Measurements from ENCODE around the gene PPTC7.
"Not testable (repeated sequence)": the region's sequence is repeated elsewhere in the genome, so short reads cannot be mapped to it uniquely, and the experiment has no call there.

The PPTC7 gene

DNA sequence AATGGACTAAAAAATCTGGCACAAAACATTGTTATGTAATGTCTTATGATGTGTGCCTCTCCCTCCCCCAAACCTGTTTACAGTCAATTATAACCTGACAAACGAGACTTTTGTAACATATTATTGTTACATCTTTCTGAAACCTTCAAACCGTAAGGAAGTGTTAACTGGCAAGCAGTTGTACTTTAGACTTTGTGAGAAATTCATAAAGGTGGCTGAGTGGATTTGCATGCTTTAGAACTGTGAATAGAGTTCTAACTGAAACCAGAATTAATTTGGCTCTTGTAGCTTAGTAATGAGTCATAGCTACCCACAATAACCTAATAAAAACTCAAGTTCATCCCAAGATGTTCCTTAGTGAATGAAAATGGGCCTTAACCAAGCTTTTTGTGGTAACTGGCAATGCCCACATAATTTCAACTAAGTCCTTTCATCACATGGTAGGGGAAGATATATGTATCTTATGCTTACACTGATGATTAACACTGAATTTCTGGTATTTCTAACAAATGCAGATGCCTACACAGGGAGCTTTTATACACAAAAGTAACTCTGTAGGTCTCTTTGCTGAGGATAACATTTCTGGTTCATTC lies 51.3 kb downstream of the PPTC7 start:
- ChIA-PET POLR2A (interaction anchor here (0.6 kb wide), 1 partner anchor 52 kb away, joined by 3 read pairs; no protein-coding TSS in a partner anchor), CTCF (no interaction called here)

DNA sequence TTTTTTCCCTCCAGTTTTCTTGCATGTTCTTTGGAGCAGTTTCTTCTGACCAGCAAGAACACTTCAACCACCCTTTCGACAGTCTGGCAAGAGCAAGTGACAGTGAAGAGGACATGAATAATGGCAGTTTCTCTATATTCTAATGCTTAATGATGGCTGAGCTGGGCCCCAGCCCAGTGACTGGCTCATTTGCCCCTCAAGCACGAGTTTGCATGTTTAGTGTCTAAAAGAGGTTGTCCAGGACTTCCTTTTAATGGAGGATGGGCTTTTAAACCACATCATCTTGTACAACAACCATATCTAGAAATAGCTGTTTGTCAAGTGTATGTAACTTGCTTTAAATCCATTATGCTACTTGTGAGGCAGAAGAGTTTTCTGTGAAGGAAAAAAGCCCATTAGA lies 52.6 kb downstream of the PPTC7 start:
- ChIA-PET CTCF (no interaction called here), POLR2A (no interaction called here)
- no peak for DNase-seq (ENCODE audit: extremely low spot score)
- no peak for TF ChIP-seq NFRKB (IDR thresholded peaks at IDR 0.05)
- TF ChIP-seq SP1 (IDR thresholded peaks at IDR 0.05), result no peak
- TF ChIP-seq CTBP1 (IDR thresholded peaks at IDR 0.05; ENCODE audit: borderline replicate concordance), result no peak
- no peak for TF ChIP-seq SUZ12 (IDR thresholded peaks at IDR 0.05)
- TF ChIP-seq BHLHE40 (IDR thresholded peaks at IDR 0.05; ENCODE audit: borderline replicate concordance), result no peak
- no peak for TF ChIP-seq LEF1 (IDR thresholded peaks at IDR 0.05; ENCODE audit: borderline replicate concordance)
- no peak for TF ChIP-seq ELF4 (IDR thresholded peaks at IDR 0.05)
- no peak for TF ChIP-seq ARNT (IDR thresholded peaks at IDR 0.05)
- no peak for TF ChIP-seq L3MBTL2 (conservative IDR thresholded peaks at IDR 0.05)
- TF ChIP-seq HDGF (IDR thresholded peaks at IDR 0.05; ENCODE audit: borderline replicate concordance), result no peak
- no peak for TF ChIP-seq FOXA1 (IDR thresholded peaks at IDR 0.05)
- no peak for TF ChIP-seq TARDBP (IDR thresholded peaks at IDR 0.05)
- TF ChIP-seq, protein P1, sequence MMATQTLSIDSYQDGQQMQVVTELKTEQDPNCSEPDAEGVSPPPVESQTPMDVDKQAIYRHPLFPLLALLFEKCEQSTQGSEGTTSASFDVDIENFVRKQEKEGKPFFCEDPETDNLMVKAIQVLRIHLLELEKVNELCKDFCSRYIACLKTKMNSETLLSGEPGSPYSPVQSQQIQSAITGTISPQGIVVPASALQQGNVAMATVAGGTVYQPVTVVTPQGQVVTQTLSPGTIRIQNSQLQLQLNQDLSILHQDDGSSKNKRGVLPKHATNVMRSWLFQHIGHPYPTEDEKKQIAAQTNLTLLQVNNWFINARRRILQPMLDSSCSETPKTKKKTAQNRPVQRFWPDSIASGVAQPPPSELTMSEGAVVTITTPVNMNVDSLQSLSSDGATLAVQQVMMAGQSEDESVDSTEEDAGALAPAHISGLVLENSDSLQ (IDR thresholded peaks at IDR 0.05), result no peak
- no peak for TF ChIP-seq FOXM1 (IDR thresholded peaks at IDR 0.05; ENCODE audit: borderline replicate concordance)
- no peak for TF ChIP-seq ZNF384 (IDR thresholded peaks at IDR 0.05)
- TF ChIP-seq FOXK2 (IDR thresholded peaks at IDR 0.05), result no peak

More for the DNA sequence above, 51.3 kb downstream of the PPTC7 start:
- DNase-seq (ENCODE audit: extremely low spot score), result no peak
- TF ChIP-seq HDGF (IDR thresholded peaks at IDR 0.05; ENCODE audit: borderline replicate concordance) (no peak), ZNF384 (IDR thresholded peaks at IDR 0.05) (no peak), NFRKB (IDR thresholded peaks at IDR 0.05) (no peak), FOXM1 (IDR thresholded peaks at IDR 0.05; ENCODE audit: borderline replicate concordance) (no peak), ARNT (IDR thresholded peaks at IDR 0.05) (no peak), SP1 (IDR thresholded peaks at IDR 0.05) (no peak), FOXK2 (IDR thresholded peaks at IDR 0.05) (no peak), LEF1 (IDR thresholded peaks at IDR 0.05; ENCODE audit: borderline replicate concordance) (no peak), ELF4 (IDR thresholded peaks at IDR 0.05) (no peak)
- TF ChIP-seq, protein P1 (IDR thresholded peaks at IDR 0.05), result no peak

DNA sequence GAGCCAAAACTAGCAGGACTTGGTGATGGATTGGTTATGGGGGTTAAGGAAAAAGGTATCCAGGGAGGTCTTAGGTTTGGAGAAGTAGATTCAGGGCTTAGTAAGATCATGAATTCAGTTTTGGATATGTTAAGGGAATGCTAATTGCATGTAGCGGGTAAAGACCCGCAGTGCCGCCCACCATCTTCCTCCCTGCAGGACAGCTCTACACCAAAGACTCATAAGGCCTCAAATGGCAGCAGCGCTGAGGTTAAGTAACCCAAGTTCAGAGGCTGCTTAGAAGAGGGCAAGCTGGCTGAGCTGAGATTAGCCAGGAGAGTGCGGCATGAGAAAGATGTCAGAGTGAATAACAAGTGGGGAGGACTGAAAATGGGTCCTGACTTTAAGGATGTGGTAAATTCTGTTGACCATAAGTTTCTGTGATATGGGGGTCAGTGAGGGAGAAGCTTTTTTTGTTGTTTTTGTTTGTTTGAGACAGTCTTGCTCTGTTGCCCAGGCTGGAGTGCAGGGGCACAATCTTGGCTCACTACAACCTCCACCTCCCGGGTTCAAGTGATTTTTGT lies 54.8 kb downstream of the PPTC7 start:
- POLR2A ChIA-PET, result interaction anchor here (0.9 to 1.7 kb wide), 2 partner anchors 15 to 60 kb away, joined by 3 read pairs; partner anchors contain the start of gene GPN3
- CTCF ChIA-PET, result no interaction called here
- no peak for DNase-seq (ENCODE audit: extremely low spot score)
- TF ChIP-seq HDGF (IDR thresholded peaks at IDR 0.05; ENCODE audit: borderline replicate concordance), result no peak
- no peak for TF ChIP-seq BHLHE40 (IDR thresholded peaks at IDR 0.05; ENCODE audit: borderline replicate concordance)
- TF ChIP-seq L3MBTL2 (conservative IDR thresholded peaks at IDR 0.05), result no peak

DNA sequence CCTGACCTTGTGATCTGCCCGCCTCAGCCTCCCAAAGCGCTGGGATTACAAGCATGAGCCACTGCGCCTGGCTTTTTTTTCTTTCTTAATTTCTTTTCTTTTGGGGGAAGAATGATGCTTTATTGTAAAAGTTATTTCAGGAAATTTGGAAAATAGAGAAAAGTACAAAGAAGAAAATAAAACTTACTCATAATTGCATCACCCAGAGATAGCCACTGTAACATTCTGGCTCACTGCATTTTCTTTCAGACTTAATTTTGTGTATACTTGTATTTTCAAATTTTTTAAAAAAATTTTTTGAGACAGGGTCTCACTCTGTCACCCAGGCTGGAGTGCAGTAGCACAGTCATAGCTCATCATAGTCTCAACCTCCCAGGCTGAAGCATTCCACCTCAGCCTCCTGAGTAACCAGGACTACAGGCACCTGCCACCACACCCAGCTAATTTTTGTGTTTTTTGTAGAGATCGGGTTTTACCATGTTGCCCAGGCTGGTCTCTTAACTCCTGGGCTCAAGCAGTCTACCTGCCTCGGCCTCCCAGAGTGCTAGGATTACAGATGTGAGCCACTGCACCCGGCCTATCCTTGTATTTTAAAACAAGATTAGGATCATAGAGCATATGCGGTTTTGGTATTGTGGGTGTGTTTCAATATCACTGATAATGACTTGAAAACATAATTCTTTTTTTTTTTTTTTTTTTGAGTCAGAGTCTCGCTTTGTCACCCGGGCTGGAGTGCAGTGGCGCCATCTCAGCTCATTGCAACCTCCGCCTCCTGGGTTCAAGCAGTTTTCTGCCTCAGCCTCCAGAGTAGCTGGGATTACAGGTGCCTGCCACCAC lies 62.0 kb downstream of the PPTC7 start:
- CTCF ChIA-PET; DNase-seq (ENCODE audit: extremely low spot score); POLR2A ChIA-PET: not testable (repeated sequence)

DNA sequence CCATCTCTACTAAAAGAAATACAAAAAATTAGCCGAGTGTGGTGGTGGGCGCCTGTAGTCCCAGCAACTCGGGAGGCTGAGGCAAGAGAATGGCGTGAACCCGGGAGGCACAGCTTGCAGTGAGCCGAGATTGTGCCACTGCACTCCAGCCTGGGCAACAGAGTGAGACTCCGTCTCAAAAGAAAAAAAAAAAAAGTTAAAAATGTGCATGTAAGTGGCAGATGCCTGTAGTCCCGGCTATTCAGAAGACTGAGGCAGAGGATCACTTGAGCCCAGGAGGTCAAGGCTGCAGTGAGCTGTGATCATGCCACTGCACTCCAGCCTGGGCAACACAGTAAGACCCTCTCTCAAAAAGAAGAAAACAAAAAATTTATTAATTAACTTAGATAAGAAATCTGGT lies 65.1 kb downstream of the PPTC7 start:
- CTCF ChIA-PET; DNase-seq (ENCODE audit: extremely low spot score); POLR2A ChIA-PET: not testable (repeated sequence)

DNA sequence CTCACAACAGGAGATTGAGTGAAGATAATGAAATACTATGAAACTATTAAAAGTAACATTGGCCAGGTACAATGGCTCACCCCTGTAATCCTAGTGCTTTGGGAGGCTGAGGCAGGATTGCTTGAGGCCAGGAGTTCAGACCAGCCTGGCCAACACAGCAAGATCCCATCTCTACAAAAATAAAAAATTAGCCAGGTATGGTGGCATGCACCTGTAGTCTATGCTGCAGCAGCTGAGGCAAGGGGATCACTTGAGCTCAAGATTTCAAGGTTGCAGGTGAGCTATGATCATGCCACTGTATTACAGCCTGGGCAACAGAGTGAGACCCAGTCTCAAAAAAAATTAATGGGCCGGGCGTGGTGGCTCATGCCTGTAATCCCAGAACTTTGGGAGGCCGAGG lies 66.1 kb downstream of the PPTC7 start:
- TF ChIP-seq CTBP1 (IDR thresholded peaks at IDR 0.05; ENCODE audit: borderline replicate concordance), result no peak
- no peak for TF ChIP-seq FOXK2 (IDR thresholded peaks at IDR 0.05)
- TF ChIP-seq FOXA1 (IDR thresholded peaks at IDR 0.05), result no peak
- no peak for TF ChIP-seq SUZ12 (IDR thresholded peaks at IDR 0.05)
- TF ChIP-seq L3MBTL2 (conservative IDR thresholded peaks at IDR 0.05), result no peak
- no peak for TF ChIP-seq SP1 (IDR thresholded peaks at IDR 0.05)
- no peak for TF ChIP-seq LEF1 (IDR thresholded peaks at IDR 0.05; ENCODE audit: borderline replicate concordance)
- TF ChIP-seq NFRKB (IDR thresholded peaks at IDR 0.05), result no peak
- TF ChIP-seq, protein P1 (IDR thresholded peaks at IDR 0.05), result no peak
- no peak for TF ChIP-seq HDGF (IDR thresholded peaks at IDR 0.05; ENCODE audit: borderline replicate concordance)
- no peak for TF ChIP-seq BHLHE40 (IDR thresholded peaks at IDR 0.05; ENCODE audit: borderline replicate concordance)
- TF ChIP-seq FOXM1 (IDR thresholded peaks at IDR 0.05; ENCODE audit: borderline replicate concordance), result no peak
- no peak for TF ChIP-seq ARNT (IDR thresholded peaks at IDR 0.05)
- no peak for TF ChIP-seq ELF4 (IDR thresholded peaks at IDR 0.05)
- TF ChIP-seq ZNF384 (IDR thresholded peaks at IDR 0.05), result no peak
- no peak for TF ChIP-seq TARDBP (IDR thresholded peaks at IDR 0.05)
- CTCF ChIA-PET, result no interaction called here
- POLR2A ChIA-PET, result no interaction called here
- DNase-seq (ENCODE audit: extremely low spot score), result no peak

Measured in HEK293T (cell line).